ENCODE measurements around the gene NKAIN2. TPM values are rescaled to one million over a fixed set of nuclear protein-coding genes. Genes with fewer than 3 reads are reported as not detected.

The NKAIN2 gene
- total RNA-seq, 1 experiment from 2014 or later: not detected

GRCh38 chr6:123780021-123780420 lies 23.6 kb upstream of the NKAIN2 start:
- Histone ChIP-seq H3K4me3 (replicated peaks in 1 of 2; ENCODE audit: low read depth in 1 of 2, low read length in 2 of 2) (no peak overlapping the region), H3K9ac (ENCODE audit: low read length) (no peak overlapping the region), H4K20me1 (ENCODE audit: insufficient read depth) (no peaks in the 10 kb centered on the region), H3K79me2 (ENCODE audit: insufficient read depth, low read length) (no peaks in the 10 kb centered on the region), H3K27me3 (ENCODE audit: insufficient read depth, low read length) (peaks cover 14% of the 10 kb centered on the region), H3K27ac (ENCODE audit: low read depth, low read length) (no peak overlapping the region), H2AFZ (ENCODE audit: low read depth, low read length, poor library complexity, severe bottlenecking) (no peak overlapping the region), H3K36me3 (ENCODE audit: control insufficient read depth in 1 of 2, insufficient read depth in 2 of 2, low read length in 2 of 2) (no peaks in the 10 kb centered on the region), H3K4me2 (ENCODE audit: low read length) (no peak overlapping the region), H3K9me2 (ENCODE audit: insufficient read depth) (no peaks in the 10 kb centered on the region), H3K4me1 (ENCODE audit: control insufficient read depth in 1 of 2, insufficient read depth in 2 of 2, low read length in 2 of 2) (no peaks in the 10 kb centered on the region), H3K9me3 (ENCODE audit: control insufficient read depth in 1 of 2, insufficient read depth in 1 of 2, low read depth in 1 of 2, low read length in 2 of 2) (no peaks in the 10 kb centered on the region)
- no peak for DNase-seq (ENCODE audit: low read depth, low spot score)
- no peak for ATAC-seq
- POLR2A ChIA-PET: no interaction called here
- intact Hi-C loops (cut with micrococcal nuclease): no loop called here
- RAD21 ChIA-PET (ENCODE audit: low non-redundant PET in 1 of 2, low total read pairs in 2 of 2, uncharacterized antibody in 2 of 2, unreplicated experiment in 2 of 2): no interaction called here
- TF ChIP-seq TCF7L2 (IDR thresholded peaks at IDR 0.05; ENCODE audit: borderline replicate concordance, extremely low read depth, insufficient read depth, insufficient read length): no peak
- no TSS peak for BruUV-seq (replicated peaks)
- CTCF ChIA-PET: no interaction called here

GRCh38 chr6:123784330-123784729 lies 19.3 kb upstream of the NKAIN2 start:
- Histone ChIP-seq H3K27me3 (ENCODE audit: insufficient read depth, low read length) (no peaks in the 10 kb centered on the region), H3K4me1 (ENCODE audit: control insufficient read depth in 1 of 2, insufficient read depth in 2 of 2, low read length in 2 of 2) (no peaks in the 10 kb centered on the region), H3K4me2 (ENCODE audit: low read length) (no peak overlapping the region), H3K9me2 (ENCODE audit: insufficient read depth) (no peaks in the 10 kb centered on the region), H2AFZ (ENCODE audit: low read depth, low read length, poor library complexity, severe bottlenecking) (no peak overlapping the region), H3K9me3 (ENCODE audit: control insufficient read depth in 1 of 2, insufficient read depth in 1 of 2, low read depth in 1 of 2, low read length in 2 of 2) (no peaks in the 10 kb centered on the region), H3K36me3 (ENCODE audit: control insufficient read depth in 1 of 2, insufficient read depth in 2 of 2, low read length in 2 of 2) (no peaks in the 10 kb centered on the region), H3K4me3 (replicated peaks in 1 of 2; ENCODE audit: low read depth in 1 of 2, low read length in 2 of 2) (no peak overlapping the region), H3K9ac (ENCODE audit: low read length) (no peak overlapping the region), H3K27ac (ENCODE audit: low read depth, low read length) (no peak overlapping the region), H3K79me2 (ENCODE audit: insufficient read depth, low read length) (no peaks in the 10 kb centered on the region), H4K20me1 (ENCODE audit: insufficient read depth) (no peaks in the 10 kb centered on the region)
- no peak for ATAC-seq
- intact Hi-C loops (cut with micrococcal nuclease): no loop called here
- ChIA-PET CTCF (no interaction called here), POLR2A (no interaction called here), RAD21 (ENCODE audit: low non-redundant PET in 1 of 2, low total read pairs in 2 of 2, uncharacterized antibody in 2 of 2, unreplicated experiment in 2 of 2) (no interaction called here)
- no peak for TF ChIP-seq ATF3 (IDR thresholded peaks at IDR 0.05)
- TF ChIP-seq YY1 (IDR thresholded peaks at IDR 0.05; ENCODE audit: extremely low read depth, insufficient replicate concordance, low read depth, low read length): no peak
- no peak for TF ChIP-seq POLR2AphosphoS5 (IDR thresholded peaks at IDR 0.05; ENCODE audit: low read depth, low read length)
- no peak for TF ChIP-seq JUND (IDR thresholded peaks at IDR 0.05)
- no peak for TF ChIP-seq FOSL1 (IDR thresholded peaks at IDR 0.05; ENCODE audit: low read depth)
- no peak for TF ChIP-seq CTCF (IDR thresholded peaks at IDR 0.05 in 2 of 3, conservative IDR thresholded peaks at IDR 0.05 in 1 of 3; ENCODE audit: borderline replicate concordance in 1 of 3, insufficient read depth in 1 of 3, low read depth in 2 of 3, low read length in 2 of 3)
- DNase-seq (ENCODE audit: low read depth, low spot score): no peak
- BruUV-seq (replicated peaks): no TSS peak
